H1 (cell line): ENCODE results near the gene MAN1A2. TPM values are rescaled to one million over a fixed set of nuclear protein-coding genes. Genes with fewer than 3 reads are reported as not detected.

Source experiments
- CTCF ChIA-PET: fragments of 300-600 bp; sonication (Branson Sonifier 250); formaldehyde crosslinking; loops from one replicate; lab custom pipeline; 2021; ENCODE audit not compliant: partially characterized antibody; lab: Charles Lee
- POLR2A ChIA-PET: fragments of 300-600 bp; sonication (Branson Sonifier 250); formaldehyde crosslinking; loops from one replicate; lab custom pipeline; 2021; ENCODE audit warnings: inconsistent platforms; ENCODE audit not compliant: partially characterized antibody; lab: Charles Lee
- DNase-seq, 2 experiments: peaks; one replicate each; pipeline versions ENCODE4 v3.0.0 to v3.0.0-alpha.2; 2010 to 2022; ENCODE audit warnings: low spot score in 2 of 2, low read depth in 1 of 2, mixed read lengths in 1 of 2
- FAIRE-seq: peaks from 2 replicates; lab custom pipeline; 2011; peaks lifted over from hg19 to GRCh38; lab: Jason Lieb, UNC
- H2AFZ ChIP-seq: 2 replicates; pipeline ENCODE4 v1.8.1; 2012; ENCODE audit warnings: low read length, inconsistent platforms
- H2AK5ac ChIP-seq: 2 replicates; pipeline ENCODE4 v1.6.1; 2013; ENCODE audit warnings: low read depth, low read length
- H2BK120ac ChIP-seq: replicated peaks from 2 replicates; pipeline ENCODE3; 2013; ENCODE audit warnings: low read depth, low read length, inconsistent platforms
- H2BK12ac ChIP-seq: 2 replicates; pipeline ENCODE4 v1.6.1; 2013; ENCODE audit warnings: low read depth, low read length
- H2BK15ac ChIP-seq: 2 replicates; pipeline ENCODE4 v1.6.1; 2013; ENCODE audit warnings: low read length
- H2BK20ac ChIP-seq: 2 replicates; pipeline ENCODE4 v1.6.1; 2013; ENCODE audit warnings: low read length
- H2BK5ac ChIP-seq: 2 replicates; pipeline ENCODE4 v1.6.1; 2013; ENCODE audit warnings: low read depth, low read length
- H3K14ac ChIP-seq: 2 replicates; pipeline ENCODE4 v1.6.1; 2013; ENCODE audit warnings: inconsistent platforms; ENCODE audit not compliant: insufficient read length
- H3K18ac ChIP-seq: 2 replicates; pipeline ENCODE4 v1.6.1; 2013; ENCODE audit warnings: low read length; ENCODE audit errors: extremely low read depth
- H3K23ac ChIP-seq: 2 replicates; pipeline ENCODE4 v1.6.1; 2013; ENCODE audit warnings: inconsistent platforms; ENCODE audit not compliant: insufficient read length
- H3K23me2 ChIP-seq: 2 replicates; pipeline ENCODE4 v1.6.1; 2013; ENCODE audit warnings: low read depth, low read length
- H3K27ac ChIP-seq: 2 replicates; pipeline ENCODE4 v1.6.1; 2011; ENCODE audit warnings: low read depth, low read length, inconsistent platforms
- H3K27me3 ChIP-seq, 4 experiments: replicated peaks in 1 of 4; 1 replicate in 1 of 4; 2 replicates in 3 of 4; pipeline versions ENCODE4 v1.6.1 to v1.8.1; 2011 to 2013; ENCODE audit warnings: low read length in 3 of 4, mild to moderate bottlenecking in 3 of 4, inconsistent platforms in 2 of 4, mixed read lengths in 2 of 4, moderate library complexity in 1 of 4; ENCODE audit not compliant: control insufficient read depth in 3 of 4, insufficient read depth in 3 of 4; ENCODE audit errors: extremely low read depth in 1 of 4
- H3K36me3 ChIP-seq, 4 experiments: 2 replicates each; pipeline versions ENCODE4 v1.6.1 to v1.8.1; 2011 to 2013; ENCODE audit warnings: mild to moderate bottlenecking in 4 of 4, low read length in 3 of 4, moderate library complexity in 2 of 4, control low read depth in 1 of 4, inconsistent platforms in 1 of 4; ENCODE audit not compliant: insufficient read depth in 4 of 4, control insufficient read depth in 2 of 4
- H3K4ac ChIP-seq: replicated peaks from 2 replicates; pipeline ENCODE3; 2013; ENCODE audit warnings: low read length, low read depth, mixed read lengths, inconsistent platforms; ENCODE audit not compliant: insufficient read length
- H3K4me1 ChIP-seq, 4 experiments: replicated peaks in 1 of 4; 1 replicate in 1 of 4; 2 replicates in 3 of 4; pipeline versions ENCODE4 v1.6.1 to v1.8.1; 2011 to 2013; ENCODE audit warnings: low read length in 3 of 4, inconsistent platforms in 2 of 4, mixed read lengths in 1 of 4; ENCODE audit not compliant: insufficient read depth in 4 of 4, control insufficient read depth in 3 of 4
- H3K4me2 ChIP-seq, 2 experiments: 2 replicates each; pipeline versions ENCODE4 v1.6.1 to v1.8.1; 2011 to 2013; ENCODE audit warnings: low read depth in 2 of 2, low read length in 2 of 2, control low read depth in 1 of 2, inconsistent platforms in 1 of 2, mild to moderate bottlenecking in 1 of 2; ENCODE audit not compliant: insufficient read depth in 1 of 2
- H3K4me3 ChIP-seq, 4 experiments: fragments of 200-600, 300-600 bp in 1 of 4; sonication (generic), shearing (Covaris generic), sonication (Bioruptor Twin) in 1 of 4; 2 replicates each; pipeline versions ENCODE4 v1.5.1 to v1.8.1; 2011 to 2016; ENCODE audit warnings: low read length in 4 of 4, low read depth in 3 of 4, control low read depth in 2 of 4, inconsistent platforms in 2 of 4, mild to moderate bottlenecking in 2 of 4, mixed read lengths in 1 of 4, moderate library complexity in 1 of 4; ENCODE audit not compliant: insufficient read depth in 2 of 4; ENCODE audit errors: extremely low read depth in 1 of 4
- H3K56ac ChIP-seq: replicated peaks from 2 replicates; pipeline ENCODE3; 2013; ENCODE audit warnings: low read depth, mild to moderate bottlenecking, mixed read lengths, low read length, inconsistent platforms; ENCODE audit not compliant: insufficient read length
- H3K79me1 ChIP-seq: 2 replicates; pipeline ENCODE4 v1.6.1; 2013; ENCODE audit warnings: low read depth, low read length, control low read depth
- H3K79me2 ChIP-seq, 2 experiments: 2 replicates each; pipeline versions ENCODE4 v1.6.1 to v1.8.1; 2012 to 2013; ENCODE audit warnings: low read length in 2 of 2, mild to moderate bottlenecking in 2 of 2, inconsistent platforms in 1 of 2; ENCODE audit not compliant: insufficient read depth in 2 of 2, control insufficient read depth in 1 of 2
- H3K9ac ChIP-seq, 4 experiments: replicated peaks in 1 of 4; 1 replicate in 1 of 4; 2 replicates in 3 of 4; pipeline versions ENCODE4 v1.6.1 to v1.8.1; 2011 to 2013; ENCODE audit warnings: low read depth in 3 of 4, low read length in 3 of 4, control low read depth in 2 of 4, mild to moderate bottlenecking in 2 of 4, moderate library complexity in 2 of 4, inconsistent platforms in 1 of 4; ENCODE audit errors: extremely low read depth in 1 of 4
- H3K9me3 ChIP-seq, 2 experiments: 2 replicates each; pipeline versions ENCODE4 v1.6.1 to v1.8.1; 2012 to 2013; ENCODE audit warnings: mild to moderate bottlenecking in 2 of 2, moderate library complexity in 2 of 2, control low read depth in 1 of 2, inconsistent platforms in 1 of 2, low read depth in 1 of 2, low read length in 1 of 2, mixed read lengths in 1 of 2; ENCODE audit not compliant: insufficient read depth in 2 of 2
- H4K20me1 ChIP-seq, 2 experiments: replicated peaks in 1 of 2; 2 replicates each; pipeline versions ENCODE3 to v1.8.1; 2011 to 2013; ENCODE audit warnings: inconsistent platforms in 2 of 2, low read length in 2 of 2, mild to moderate bottlenecking in 1 of 2; ENCODE audit not compliant: insufficient read depth in 2 of 2, control insufficient read depth in 1 of 2
- H4K5ac ChIP-seq: 2 replicates; pipeline ENCODE4 v1.6.1; 2013; ENCODE audit warnings: low read length, low read depth, mixed read lengths, inconsistent platforms; ENCODE audit not compliant: insufficient read length
- H4K8ac ChIP-seq: 2 replicates; pipeline ENCODE4 v1.8.0; 2013; ENCODE audit warnings: mild to moderate bottlenecking, moderate library complexity, low read length, inconsistent platforms; ENCODE audit not compliant: insufficient read depth; ENCODE audit errors: extremely low read depth
- H4K91ac ChIP-seq: replicated peaks from 2 replicates; pipeline ENCODE3; 2013; ENCODE audit warnings: low read length, mixed read lengths, inconsistent platforms; ENCODE audit not compliant: insufficient read length
- CEBPB ChIP-seq: IDR thresholded peaks from 2 replicates; pipeline ENCODE4 v1.6.1; 2012; ENCODE audit warnings: low read depth, low read length
- CTCF ChIP-seq, 3 experiments: IDR thresholded peaks; 1 replicate in 2 of 3; 2 replicates in 1 of 3; pipeline versions ENCODE4 v1.5.1 to v1.6.1; 2011; ENCODE audit warnings: low read length in 3 of 3, mild to moderate bottlenecking in 3 of 3, inconsistent platforms in 2 of 3, low read depth in 1 of 3, moderate library complexity in 1 of 3; ENCODE audit not compliant: insufficient read depth in 1 of 3; ENCODE audit errors: control extremely low read depth in 1 of 3
- EZH2 ChIP-seq: fragments of 200-600 bp; sonication (generic); IDR thresholded peaks from 2 replicates; pipeline ENCODE4 v1.7.1; 2012; ENCODE audit warnings: low read depth, mild to moderate bottlenecking, moderate library complexity, low read length, inconsistent platforms; ENCODE audit not compliant: severe bottlenecking
- HDAC2 ChIP-seq, 2 experiments: fragments of 300-600 bp in 1 of 2; sonication (generic) in 1 of 2; IDR thresholded peaks; 2 replicates each; pipeline ENCODE4 v1.6.1; 2011 to 2012; ENCODE audit warnings: low read depth in 2 of 2, low read length in 2 of 2, mild to moderate bottlenecking in 2 of 2, moderate library complexity in 2 of 2, borderline replicate concordance in 1 of 2, inconsistent platforms in 1 of 2
- KDM4A ChIP-seq: IDR thresholded peaks from one replicate; pipeline ENCODE4 v1.7.1; 2012; ENCODE audit warnings: low read depth, mild to moderate bottlenecking, moderate library complexity, low read length, inconsistent platforms; ENCODE audit not compliant: severe bottlenecking
- NANOG ChIP-seq: IDR thresholded peaks from 2 replicates; pipeline ENCODE4 v1.6.1; 2011; ENCODE audit warnings: low read length, low read depth, mild to moderate bottlenecking, inconsistent platforms; ENCODE audit not compliant: insufficient read depth, poor library complexity, severe bottlenecking
- PHF8 ChIP-seq: fragments of 200-600 bp; sonication (generic); conservative IDR thresholded peaks from 2 replicates; pipeline ENCODE4 v1.7.1; 2012; ENCODE audit warnings: low read depth, mild to moderate bottlenecking, inconsistent platforms, low read length, moderate library complexity
- USF2 ChIP-seq: IDR thresholded peaks from 2 replicates; pipeline ENCODE4 v1.6.1; 2011; ENCODE audit warnings: low read length, improper control_type of control experiment
- ZNF274 ChIP-seq: IDR thresholded peaks from 2 replicates; pipeline ENCODE4 v1.7.0; 2012; ENCODE audit warnings: low read length, borderline replicate concordance; ENCODE audit errors: extremely low read depth
- polyA plus RNA-seq, 7 experiments: library from polyadenylated mRNA; depleted of rRNA in 3 of 7; stranded (reverse) in 5 of 7; unstranded in 2 of 7; fragments of >200 nt in 5 of 7; fragments of 200-250 nt in 2 of 7; gene quantifications; 1 replicate in 5 of 7; 2 replicates in 1 of 7; 4 replicates in 1 of 7; pipeline versions ENCODE4 v1.2.1 to v1.2.3, GENCODE V29; 2011 to 2013; ENCODE audit warnings: missing spikeins in 2 of 7, mixed read lengths in 2 of 7
- total RNA-seq: library from RNA; stranded (reverse); fragmentation: NEBNext Ultra II Directional; extraction: Animal tissue kit (Norgen Biotek cat#: 25700); gene quantifications from 2 replicates; pipeline ENCODE4 v1.2.1, GENCODE V29; 2021

The MAN1A2 gene
- total and polyA plus RNA-seq, 2 of the 8 experiments (the other 6 are each of a cell fraction or from before 2014, with no cell fraction given): 5.5 to 18.8 TPM

GRCh38 chr1:117416546-117417125, 49.4 kb downstream of the MAN1A2 start:
- no peak overlapping the region; a peak in 1 of 8 replicates for H3K4me3 ChIP-seq
- no peak overlapping the region for H3K27ac ChIP-seq
- H3K18ac ChIP-seq: no peak overlapping the region
- no peak overlapping the region for H2BK15ac ChIP-seq
- no peak overlapping the region for H4K8ac ChIP-seq
- H3K9ac ChIP-seq: no peak overlapping the region
- H3K36me3 ChIP-seq: no peaks in the 10 kb centered on the region; a peak in 1 of 8 replicates
- no peaks in the 10 kb centered on the region for H3K9me3 ChIP-seq
- H4K5ac ChIP-seq: no peak overlapping the region
- no peak overlapping the region for H2BK120ac ChIP-seq
- H2AFZ ChIP-seq: no peak overlapping the region
- no peak overlapping the region for H3K14ac ChIP-seq
- H2BK20ac ChIP-seq: no peak overlapping the region
- H3K79me1 ChIP-seq: no peaks in the 10 kb centered on the region; the same call in 1 of the 2 replicates
- no peaks in the 10 kb centered on the region for H3K23me2 ChIP-seq
- no peak overlapping the region for H2BK12ac ChIP-seq
- no peak overlapping the region for H3K23ac ChIP-seq
- no peaks in the 10 kb centered on the region for H3K27me3 ChIP-seq
- 0 out of 2 replicates have a peak overlapping the region, but pooled peaks have one; percentile 13 for H2BK5ac ChIP-seq
- H3K4ac ChIP-seq: peak overlapping the region; percentile 60
- H3K4me1 ChIP-seq: peaks cover 0 to 5% (median 3%) of the 10 kb centered on the region in 4 experiments; a peak in 2 of 7 replicates
- H4K91ac ChIP-seq: no peak overlapping the region
- H2AK5ac ChIP-seq: no peak overlapping the region
- H3K56ac ChIP-seq: no peak overlapping the region
- DNase-seq (no peak), FAIRE-seq (peak; percentile 42)
- ChIA-PET POLR2A (no interaction called here), CTCF (interaction anchor here (1.1 kb wide), 1 partner anchor 15 kb away, joined by 3 read pairs; no protein-coding TSS in a partner anchor)
- no peaks in the 10 kb centered on the region for H3K79me2 ChIP-seq
- no peaks in the 10 kb centered on the region for H4K20me1 ChIP-seq
- H3K4me2 ChIP-seq: 0 out of 4 replicates have a peak overlapping the region, but pooled peaks of 1 of the 2 experiments have one; percentile 1
- TF ChIP-seq USF2 (no peak), HDAC2 (IDR thresholded peaks at IDR 0.05; ENCODE audit: borderline replicate concordance in 1 of 2, low read depth in 2 of 2, low read length in 2 of 2) (no peak), CTCF (IDR thresholded peaks at IDR 0.05; ENCODE audit: control extremely low read depth in 1 of 3, insufficient read depth in 1 of 3, low read depth in 1 of 3, low read length in 3 of 3) (no peak), ZNF274 (no peak), KDM4A (no peak), PHF8 (no peak), EZH2 (no peak), NANOG (no peak), CEBPB (no peak)
